Sigmoid colon (tissue), 7 donors: ENCODE data around the gene IFNAR1. TPM values are rescaled to one million over a fixed set of nuclear protein-coding genes. Genes with fewer than 3 reads are reported as not detected.

Source experiments
- DNase-seq: peaks from one replicate; pipeline ENCODE4 v3.0.0-alpha.2; 2019
- H3K27ac ChIP-seq, 4 donors: fragments of 200-600 bp; sonication (generic); one replicate each; pipeline ENCODE4 v1.5.1; 2016 to 2019; ENCODE audit warnings: mild to moderate bottlenecking in 1 of 4
- H3K27me3 ChIP-seq, 3 donors: fragments of 200-600 bp; sonication (generic); one replicate each; pipeline ENCODE4 v1.5.1; 2019; ENCODE audit warnings: mild to moderate bottlenecking in 1 of 3
- H3K36me3 ChIP-seq, 4 donors: fragments of 200-600 bp; sonication (generic); one replicate each; pipeline ENCODE4 v1.5.1; 2016 to 2019
- H3K4me1 ChIP-seq, 4 donors: fragments of 200-600 bp; sonication (generic); one replicate each; pipeline ENCODE4 v1.5.1; 2017 to 2019
- H3K4me3 ChIP-seq, 4 donors: fragments of 200-600 bp; sonication (generic); one replicate each; pipeline ENCODE4 v1.5.1; 2017 to 2019; ENCODE audit warnings: mild to moderate bottlenecking in 2 of 4, moderate library complexity in 1 of 4
- H3K9me3 ChIP-seq, 4 donors: fragments of 200-600 bp in 3 of 4; sonication (generic) in 3 of 4; one replicate each; pipeline versions ENCODE4 v1.5.1 to v1.6.1; 2013 to 2019
- EP300 ChIP-seq, 4 donors: sonication (generic); formaldehyde crosslinking; IDR thresholded peaks; one replicate each; pipeline ENCODE4 v1.6.1; 2017; ENCODE audit warnings: antibody characterized with exemption in 4 of 4
- POLR2A ChIP-seq, 2 donors: fragments of 450-650 bp; IDR thresholded peaks; one replicate each; pipeline ENCODE4 v1.6.1; 2016; ENCODE audit warnings: antibody characterized with exemption in 2 of 2, mild to moderate bottlenecking in 2 of 2, moderate library complexity in 2 of 2
- POLR2AphosphoS5 ChIP-seq, 4 donors: sonication (generic); formaldehyde crosslinking; IDR thresholded peaks; one replicate each; pipeline ENCODE4 v1.6.1; 2017; ENCODE audit warnings: antibody characterized with exemption in 4 of 4
- WGBS, 2 donors: extraction: QIAGEN DNeasy Blood & Tissue Kit; methylation state at CpG; one replicate each; pipeline ENCODE4 v1.1.7; 2013; 5-methylcytosine and 5-hydroxymethylcytosine counted together
- intact Hi-C: fragments of 100-400 bp; cut with DNase I; formaldehyde crosslinking; loops from one replicate; pipeline ENCODE4 v1.15.1; 2023
- polyA plus RNA-seq, 3 donors: library from polyadenylated mRNA; stranded (reverse); fragments of 200-250 nt; gene quantifications; one replicate each; pipeline ENCODE4 v1.2.3, GENCODE V29; 2013
- total RNA-seq, 4 donors: library from RNA; depleted of rRNA; stranded (reverse); fragments of >200 nt; gene quantifications; one replicate each; pipeline ENCODE4 v1.1.0, GENCODE V29; 2016
- TF ChIP-seq, protein P1 (sequence below), 4 experiments: fragments of 450-650 bp in 3 of 4; fragments of 200-600 bp in 1 of 4; IDR thresholded peaks; one replicate each; pipeline ENCODE4 v1.5.1; 2016 to 2019; ENCODE audit warnings: antibody characterized with exemption in 4 of 4, mild to moderate bottlenecking in 3 of 4, moderate library complexity in 2 of 4
- donor health status: healthy with polysubstance abuse.
- donor health status: Bipolar disorder and iron deficiency.
- donor health status: healthy.

IFNAR1 gene
- total and polyA plus RNA-seq, 7 donors, result 6.6 to 32.6 (median 25.5) TPM

- H3K9me3 ChIP-seq, result peaks cover 0 to 11% (median 9%) of the 10 kb centered on the region in 4 donors
- no peak overlapping the region for H3K27ac ChIP-seq
- no peaks in the 10 kb centered on the region for H3K36me3 ChIP-seq
- H3K4me3 ChIP-seq, result no peak overlapping the region
- intact Hi-C loops, result no loop called here
- no peaks in the 10 kb centered on the region for H3K27me3 ChIP-seq
- TF ChIP-seq POLR2AphosphoS5 (IDR thresholded peaks at IDR 0.05), result no peak
- TF ChIP-seq, protein P1, sequence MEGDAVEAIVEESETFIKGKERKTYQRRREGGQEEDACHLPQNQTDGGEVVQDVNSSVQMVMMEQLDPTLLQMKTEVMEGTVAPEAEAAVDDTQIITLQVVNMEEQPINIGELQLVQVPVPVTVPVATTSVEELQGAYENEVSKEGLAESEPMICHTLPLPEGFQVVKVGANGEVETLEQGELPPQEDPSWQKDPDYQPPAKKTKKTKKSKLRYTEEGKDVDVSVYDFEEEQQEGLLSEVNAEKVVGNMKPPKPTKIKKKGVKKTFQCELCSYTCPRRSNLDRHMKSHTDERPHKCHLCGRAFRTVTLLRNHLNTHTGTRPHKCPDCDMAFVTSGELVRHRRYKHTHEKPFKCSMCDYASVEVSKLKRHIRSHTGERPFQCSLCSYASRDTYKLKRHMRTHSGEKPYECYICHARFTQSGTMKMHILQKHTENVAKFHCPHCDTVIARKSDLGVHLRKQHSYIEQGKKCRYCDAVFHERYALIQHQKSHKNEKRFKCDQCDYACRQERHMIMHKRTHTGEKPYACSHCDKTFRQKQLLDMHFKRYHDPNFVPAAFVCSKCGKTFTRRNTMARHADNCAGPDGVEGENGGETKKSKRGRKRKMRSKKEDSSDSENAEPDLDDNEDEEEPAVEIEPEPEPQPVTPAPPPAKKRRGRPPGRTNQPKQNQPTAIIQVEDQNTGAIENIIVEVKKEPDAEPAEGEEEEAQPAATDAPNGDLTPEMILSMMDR (IDR thresholded peaks at IDR 0.05), result no peak
- no peak for TF ChIP-seq EP300 (IDR thresholded peaks at IDR 0.05)
- TF ChIP-seq POLR2A (IDR thresholded peaks at IDR 0.05), result no peak
- 92 to 93% methylated on average over 7 of the region's 7 CpGs for WGBS, 2 donors
- no peak for DNase-seq
- H3K4me1 ChIP-seq, result peaks cover 0 to under 1% (median 0%) of the 10 kb centered on the region in 4 donors
Observed at GRCh38 chr21:33367309-33367973, 42.7 kb downstream of the IFNAR1 start.

GRCh38 chr21:33368124-33368523 is 43.4 kb downstream of the IFNAR1 start:
- Histone ChIP-seq H3K27me3 (no peaks in the 10 kb centered on the region), H3K4me3 (no peak overlapping the region), H3K4me1 (no peaks in the 10 kb centered on the region), H3K36me3 (no peaks in the 10 kb centered on the region), H3K9me3 (peaks cover 0 to 11% (median 9%) of the 10 kb centered on the region in 4 donors), H3K27ac (no peak overlapping the region)
- DNase-seq, result no peak
- WGBS, 2 donors, result 32 to 61% methylated on average over 4 of the region's 4 CpGs
- intact Hi-C loops, result no loop called here
- no peak for TF ChIP-seq POLR2AphosphoS5 (IDR thresholded peaks at IDR 0.05)
- no peak for TF ChIP-seq EP300 (IDR thresholded peaks at IDR 0.05)
- TF ChIP-seq, protein P1 (IDR thresholded peaks at IDR 0.05), result no peak

DNA sequence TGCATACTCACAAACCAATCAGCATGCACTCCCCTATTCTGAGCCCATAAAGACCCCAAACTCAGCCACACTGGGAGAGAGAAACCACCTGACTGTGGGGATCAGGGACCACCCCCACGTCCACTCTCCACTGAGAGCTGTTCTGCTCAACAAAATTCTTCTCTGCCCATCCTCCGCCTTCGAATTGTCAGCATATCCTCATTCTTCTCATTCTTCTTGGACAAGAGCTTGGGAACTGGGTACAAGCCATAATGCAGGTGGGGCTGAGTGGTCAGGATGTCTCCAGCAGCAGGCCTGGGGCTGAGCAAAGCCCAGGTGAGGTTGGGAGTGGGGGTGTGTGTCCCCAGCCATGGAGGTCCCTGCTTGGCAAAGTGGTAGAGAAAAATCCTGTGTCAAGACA is 43.8 kb downstream of the IFNAR1 start:
- no peaks in the 10 kb centered on the region for H3K36me3 ChIP-seq
- H3K4me3 ChIP-seq, result no peak overlapping the region
- 92 to 93% methylated on average over 3 of the region's 3 CpGs for WGBS, 2 donors
- no peak for TF ChIP-seq EP300 (IDR thresholded peaks at IDR 0.05)
- TF ChIP-seq POLR2AphosphoS5 (IDR thresholded peaks at IDR 0.05), result no peak
- TF ChIP-seq, protein P1 (IDR thresholded peaks at IDR 0.05), result no peak
- no peak for TF ChIP-seq POLR2A (IDR thresholded peaks at IDR 0.05)
- DNase-seq, result no peak
- H3K27me3 ChIP-seq, result no peaks in the 10 kb centered on the region
- H3K4me1 ChIP-seq, result no peaks in the 10 kb centered on the region
- H3K9me3 ChIP-seq, result peaks cover 0 to 11% (median 9%) of the 10 kb centered on the region in 4 donors
- intact Hi-C loops, result no loop called here
- H3K27ac ChIP-seq, result no peak overlapping the region

DNA sequence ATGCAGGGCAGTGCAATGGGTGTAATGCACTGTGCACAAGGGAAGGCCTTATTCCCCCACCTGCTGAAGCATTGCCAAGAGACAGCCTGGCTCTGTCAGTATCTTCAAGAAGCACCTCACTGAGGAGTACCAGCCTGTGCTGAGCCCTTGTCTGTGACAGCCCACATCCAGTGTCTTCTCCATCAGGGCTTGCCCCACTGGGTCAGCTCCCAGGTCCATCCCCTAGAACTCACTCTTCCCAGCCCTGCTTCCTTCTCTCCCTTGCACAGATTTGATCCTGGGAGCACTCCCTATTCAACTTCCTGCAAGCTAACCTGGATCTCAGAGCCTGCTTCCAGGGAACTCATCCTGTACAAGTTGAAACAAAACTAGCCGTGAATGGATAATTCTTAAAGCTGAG is 44.8 kb downstream of the IFNAR1 start:
- intact Hi-C loops, result no loop called here

More for the DNA sequence above, 44.8 kb downstream of the IFNAR1 start:
- no peak for DNase-seq
- Histone ChIP-seq H3K4me1 (no peaks in the 10 kb centered on the region), H3K27ac (no peak overlapping the region), H3K36me3 (no peaks in the 10 kb centered on the region), H3K4me3 (no peak overlapping the region), H3K27me3 (no peaks in the 10 kb centered on the region), H3K9me3 (peaks cover 0 to 11% (median 9%) of the 10 kb centered on the region in 4 donors)
- TF ChIP-seq POLR2AphosphoS5 (IDR thresholded peaks at IDR 0.05) (no peak), POLR2A (IDR thresholded peaks at IDR 0.05) (no peak), EP300 (IDR thresholded peaks at IDR 0.05) (no peak)
- TF ChIP-seq, protein P1 (IDR thresholded peaks at IDR 0.05), result no peak
- 94 to 96% methylated on average over 1 of the region's 1 CpG for WGBS, 2 donors
